GM23338 (cell line): Measurements from ENCODE around the gene GCK. TPM values are rescaled to one million over a fixed set of nuclear protein-coding genes. Genes with fewer than 3 reads are reported as not detected.

ENCODE experiments used
- ATAC-seq: fragments of 200-7000 bp; cut with Tn5 transposase; 3 replicates; pipeline ENCODE4 v1.9.1; 2020
- DNase-seq: peaks from one replicate; pipeline ENCODE4 v3.0.0-alpha.2; 2015; ENCODE audit warnings: low spot score
- H2AFZ ChIP-seq: fragments of 200-600 bp; sonication (generic); 2 replicates; pipeline ENCODE4 v1.8.0; 2016; ENCODE audit warnings: antibody characterized with exemption, mild to moderate bottlenecking, moderate library complexity
- H3F3A ChIP-seq: fragments of 200-600 bp; sonication (generic); replicated peaks from 2 replicates; pipeline ENCODE4 v1.8.0; 2017; ENCODE audit warnings: antibody characterized with exemption, mixed run types, low read depth
- H3K27ac ChIP-seq: fragments of 200-600 bp; sonication (generic); 2 replicates; pipeline ENCODE4 v1.6.1; 2016; ENCODE audit warnings: low read depth
- H3K27me3 ChIP-seq: fragments of 200-600 bp; sonication (generic); 2 replicates; pipeline ENCODE4 v1.8.0; 2016; ENCODE audit warnings: mild to moderate bottlenecking, mixed run types, moderate library complexity; ENCODE audit not compliant: insufficient read depth
- H3K36me3 ChIP-seq: fragments of 200-600 bp; sonication (generic); 2 replicates; pipeline ENCODE4 v1.8.0; 2016; ENCODE audit warnings: mild to moderate bottlenecking; ENCODE audit not compliant: insufficient read depth
- H3K4me1 ChIP-seq: fragments of 200-600 bp; sonication (generic); 2 replicates; pipeline ENCODE4 v1.8.0; 2016; ENCODE audit warnings: mild to moderate bottlenecking, moderate library complexity; ENCODE audit not compliant: insufficient read depth
- H3K4me2 ChIP-seq: fragments of 200-600 bp; sonication (generic); 2 replicates; pipeline ENCODE4 v1.7.1; 2017; ENCODE audit warnings: mixed run types
- H3K4me3 ChIP-seq: fragments of 200-600 bp; sonication (generic); 2 replicates; pipeline ENCODE4 v1.6.1; 2016; ENCODE audit warnings: mixed run types
- H3K79me2 ChIP-seq: fragments of 200-600 bp; sonication (generic); replicated peaks from 2 replicates; pipeline ENCODE4 v1.8.0; 2017; ENCODE audit warnings: mild to moderate bottlenecking; ENCODE audit not compliant: insufficient read depth
- H3K9me2 ChIP-seq: fragments of 200-600 bp; sonication (generic); 2 replicates; pipeline ENCODE4 v1.8.0; 2017; ENCODE audit not compliant: insufficient read depth
- H4K20me1 ChIP-seq: fragments of 200-600 bp; sonication (generic); replicated peaks from 2 replicates; pipeline ENCODE4 v1.8.0; 2017; ENCODE audit warnings: mild to moderate bottlenecking; ENCODE audit not compliant: insufficient read depth
- H3K27ac Mint-ChIP-seq: 2 replicates; pipeline ENCODE4 v1.8.0; 2020; ENCODE audit warnings: inconsistent platforms, mild to moderate bottlenecking, moderate library complexity, mixed read lengths
- H3K27me3 Mint-ChIP-seq: 3 replicates; pipeline ENCODE4 v1.8.0; 2022; ENCODE audit warnings: low read depth, mild to moderate bottlenecking, moderate library complexity, mixed read lengths, inconsistent platforms; ENCODE audit not compliant: insufficient read depth, poor library complexity
- H3K36me3 Mint-ChIP-seq: 3 replicates; pipeline ENCODE4 v1.8.0; 2021; ENCODE audit warnings: low read depth, mild to moderate bottlenecking, inconsistent platforms, moderate library complexity, mixed read lengths
- H3K4me1 Mint-ChIP-seq: 3 replicates; pipeline ENCODE4 v1.8.0; 2020; ENCODE audit warnings: mild to moderate bottlenecking, inconsistent platforms, mixed read lengths
- H3K4me3 Mint-ChIP-seq: 3 replicates; pipeline ENCODE4 v1.8.0; 2021; ENCODE audit warnings: moderate library complexity, mild to moderate bottlenecking, inconsistent platforms, mixed read lengths
- H3K9me3 Mint-ChIP-seq: 3 replicates; pipeline ENCODE4 v1.8.0; 2020; ENCODE audit warnings: moderate library complexity, mild to moderate bottlenecking, inconsistent platforms, mixed read lengths
- CREB1 ChIP-seq: fragments of 250-450 bp; sonication (Bioruptor Pico); IDR thresholded peaks from 2 replicates; pipeline ENCODE4 v1.5.0; 2020; ENCODE audit warnings: low read depth, mild to moderate bottlenecking, moderate library complexity
- CTCF ChIP-seq, 2 experiments: fragments of 200-600 bp in 1 of 2; sonication (generic) in 1 of 2; conservative IDR thresholded peaks; 2 replicates each; pipeline versions ENCODE4 v1.5.1 to v1.6.1; 2016 to 2017; ENCODE audit warnings: antibody characterized with exemption in 2 of 2, low read depth in 2 of 2, mild to moderate bottlenecking in 2 of 2, moderate library complexity in 1 of 2
- ETS1 ChIP-seq: IDR thresholded peaks from 2 replicates; pipeline ENCODE4 v1.6.1; 2016; ENCODE audit warnings: antibody characterized with exemption
- EZH2 ChIP-seq: fragments of 200-600 bp; sonication (generic); IDR thresholded peaks from one replicate; pipeline ENCODE4 v1.8.0; 2017; ENCODE audit warnings: antibody characterized with exemption, mild to moderate bottlenecking, low read depth; ENCODE audit not compliant: unreplicated experiment
- EZH2phosphoT487 ChIP-seq: fragments of 200-600 bp; sonication (generic); IDR thresholded peaks from one replicate; pipeline ENCODE4 v1.8.1; 2018; ENCODE audit warnings: antibody characterized with exemption; ENCODE audit not compliant: unreplicated experiment
- JUNB ChIP-seq: IDR thresholded peaks from one replicate; pipeline ENCODE4 v1.6.1; 2016; ENCODE audit warnings: antibody characterized with exemption; ENCODE audit not compliant: unreplicated experiment
- NANOG ChIP-seq: IDR thresholded peaks from 2 replicates; pipeline ENCODE4 v1.6.1; 2016; ENCODE audit warnings: antibody characterized with exemption, borderline replicate concordance
- POLR2AphosphoS5 ChIP-seq: IDR thresholded peaks from 2 replicates; pipeline ENCODE4 v1.6.1; 2016; ENCODE audit warnings: antibody characterized with exemption, low read depth
- REST ChIP-seq: IDR thresholded peaks from one replicate; pipeline ENCODE4 v1.6.1; 2018; ENCODE audit warnings: antibody characterized with exemption; ENCODE audit not compliant: unreplicated experiment
- STAT1 ChIP-seq: IDR thresholded peaks from one replicate; pipeline ENCODE4 v1.6.1; 2016; ENCODE audit warnings: antibody characterized with exemption; ENCODE audit not compliant: unreplicated experiment
- ZNF114 ChIP-seq: fragments of 250-450 bp; sonication (Bioruptor Pico); IDR thresholded peaks from 2 replicates; pipeline ENCODE4 v1.5.0; 2020; ENCODE audit warnings: mild to moderate bottlenecking, moderate library complexity
- ZNF331 ChIP-seq: fragments of 250-450 bp; sonication (Bioruptor Pico); IDR thresholded peaks from 2 replicates; pipeline ENCODE4 v1.5.0; 2020; ENCODE audit warnings: low read depth, mild to moderate bottlenecking, moderate library complexity
- ZNF462 ChIP-seq: fragments of 250-450 bp; sonication (Bioruptor Pico); IDR thresholded peaks from 2 replicates; pipeline ENCODE4 v1.5.0; 2020; ENCODE audit warnings: mild to moderate bottlenecking, moderate library complexity
- polyA plus RNA-seq: library from polyadenylated mRNA; unstranded; fragments of >200 nt; fragmentation: Nextera tagmentation; extraction: Ambion mirVana; gene quantifications from 2 replicates; pipeline ENCODE4 v1.2.1, GENCODE V29; 2016
- total RNA-seq: library from RNA; depleted of rRNA; stranded (reverse); fragments of >200 nt; shearing (Covaris generic); gene quantifications from 2 replicates; pipeline ENCODE4 v1.2.3, GENCODE V29; 2014

GCK gene
- total and polyA plus RNA-seq, 2 experiments from 2014 or later: 6.1 to 7.3 TPM

- Histone ChIP-seq H3F3A (no peaks in the 10 kb centered on the region), H3K4me3 (no peak overlapping the region), H3K79me2 (no peaks in the 10 kb centered on the region), H4K20me1 (no peaks in the 10 kb centered on the region), H2AFZ (peak overlapping the region; percentile 43; the same call in 1 of the 2 replicates), H3K9me2 (0 out of 2 replicates have a peak, but pooled peaks cover 12% of the 10 kb centered on the region), H3K4me2 (no peak overlapping the region), H3K36me3 (no peaks in the 10 kb centered on the region), H3K27me3 (no peaks in the 10 kb centered on the region), H3K27ac (no peak overlapping the region), H3K4me1 (no peaks in the 10 kb centered on the region)
- Mint-ChIP-seq H3K36me3 (no peaks in the 10 kb centered on the region), H3K27me3 (peaks cover 6% of the 10 kb centered on the region), H3K4me3 (no peak overlapping the region), H3K27ac (no peak overlapping the region), H3K4me1 (peaks cover 10% of the 10 kb centered on the region; the same call in 2 of the 3 replicates), H3K9me3 (peaks cover 7% of the 10 kb centered on the region; the same call in 2 of the 3 replicates)
- DNase-seq (no peak), ATAC-seq (peak; percentile 55)
- no peak for TF ChIP-seq JUNB
- TF ChIP-seq NANOG: no peak
- no peak for TF ChIP-seq STAT1
- no peak for TF ChIP-seq REST
- TF ChIP-seq ZNF331 (CRISPR knock-in tag): no peak
- TF ChIP-seq ZNF114 (CRISPR knock-in tag): no peak
- TF ChIP-seq EZH2: no peak
- TF ChIP-seq ZNF462 (CRISPR knock-in tag): no peak
- no peak for TF ChIP-seq CREB1 (CRISPR knock-in tag)
- TF ChIP-seq ETS1: no peak
- no peak for TF ChIP-seq CTCF (conservative IDR thresholded peaks at IDR 0.05; ENCODE audit: low read depth in 2 of 2)
- TF ChIP-seq EZH2phosphoT487: no peak
- no peak for TF ChIP-seq POLR2AphosphoS5
Measured at GRCh38 chr7:44177570-44178131, 11.6 kb downstream of the GCK start.
